ENCODE data around the gene DTNA.

- TF ChIP-seq POLR2A (IDR thresholded peaks at IDR 0.05) (no peak), EP300 (IDR thresholded peaks at IDR 0.05) (no peak)
Measured at GRCh38 chr18:34915046-34915445, 204.9 kb downstream of the DTNA start.
